ENCODE results near the gene STIM2.

Gene STIM2

DNA sequence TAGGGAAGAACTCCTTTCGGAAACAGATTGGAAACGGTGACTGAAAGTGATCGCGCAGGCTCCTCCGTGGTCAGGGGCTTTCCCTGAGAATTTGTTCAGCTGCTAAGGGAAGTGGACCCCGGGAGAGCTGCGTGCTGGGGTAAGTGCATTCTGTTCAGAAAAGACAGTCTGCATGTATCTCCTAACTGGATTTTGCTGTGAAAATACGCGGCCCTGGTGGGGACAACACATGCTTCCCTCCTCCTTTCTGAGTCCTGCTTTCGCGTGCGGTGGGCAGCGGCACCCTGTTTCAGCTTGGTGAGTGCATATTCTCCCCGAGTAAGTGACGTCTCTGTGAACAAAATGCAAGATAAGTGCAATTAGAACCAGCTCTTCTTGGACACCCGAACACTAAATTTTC lies 195.6 kb downstream of the STIM2 start:
- Histone ChIP-seq H2AFZ (ENCODE audit: low read length) (no peak overlapping the region), H3K4me3 (ENCODE audit: low read length in 2 of 2) (no peak overlapping the region), H3K27me3 (ENCODE audit: control insufficient read depth in 3 of 3, insufficient read depth in 3 of 3, low read depth in 1 of 3, low read length in 3 of 3) (no peaks in the 10 kb centered on the region), H3K14ac (ENCODE audit: low read length) (no peak overlapping the region), H3K4ac (ENCODE audit: low read length) (no peak overlapping the region), H3K36me3 (replicated peaks in 1 of 2; ENCODE audit: control insufficient read depth in 2 of 2, insufficient read depth in 2 of 2, low read length in 2 of 2) (no peaks in the 10 kb centered on the region), H3K18ac (ENCODE audit: low read length) (peak overlapping the region; percentile 44), H3K23ac (ENCODE audit: low read depth, low read length, poor library complexity) (no peak overlapping the region), H3K27ac (replicated peaks; ENCODE audit: low read length) (no peak overlapping the region), H3K9me3 (replicated peaks in 1 of 2; ENCODE audit: control insufficient read depth in 2 of 2, insufficient read depth in 1 of 2, low read depth in 1 of 2, low read length in 2 of 2) (no peaks in the 10 kb centered on the region), H4K91ac (ENCODE audit: low read depth, low read length, poor library complexity) (no peak overlapping the region), H2BK15ac (ENCODE audit: low read length) (no peak overlapping the region), H2BK5ac (ENCODE audit: low read length) (no peak overlapping the region), H3K4me1 (ENCODE audit: control insufficient read depth in 2 of 2, insufficient read depth in 1 of 2, low read depth in 1 of 2, low read length in 2 of 2) (no peaks in the 10 kb centered on the region), H3K9ac (ENCODE audit: low read depth, low read length, poor library complexity) (no peak overlapping the region), H2AK5ac (ENCODE audit: low read depth, low read length) (peak overlapping the region; percentile 17), H3K4me2 (ENCODE audit: insufficient read depth, low read length, poor library complexity, severe bottlenecking) (no peak overlapping the region), H2BK120ac (ENCODE audit: low read depth, low read length) (no peak overlapping the region), H3K79me1 (ENCODE audit: low read depth, low read length) (no peaks in the 10 kb centered on the region), H4K8ac (ENCODE audit: low read depth, low read length) (no peak overlapping the region), H2BK12ac (ENCODE audit: low read length) (no peak overlapping the region)
- no CpG with 5 or more reads among the region's 16 CpGs for WGBS, 2 donors (ENCODE audit: extremely low coverage in 2 of 2, insufficient read length in 2 of 2, insufficient replicate concordance in 1 of 2)
- DNase-seq (ENCODE audit: low spot score): no peak

DNA sequence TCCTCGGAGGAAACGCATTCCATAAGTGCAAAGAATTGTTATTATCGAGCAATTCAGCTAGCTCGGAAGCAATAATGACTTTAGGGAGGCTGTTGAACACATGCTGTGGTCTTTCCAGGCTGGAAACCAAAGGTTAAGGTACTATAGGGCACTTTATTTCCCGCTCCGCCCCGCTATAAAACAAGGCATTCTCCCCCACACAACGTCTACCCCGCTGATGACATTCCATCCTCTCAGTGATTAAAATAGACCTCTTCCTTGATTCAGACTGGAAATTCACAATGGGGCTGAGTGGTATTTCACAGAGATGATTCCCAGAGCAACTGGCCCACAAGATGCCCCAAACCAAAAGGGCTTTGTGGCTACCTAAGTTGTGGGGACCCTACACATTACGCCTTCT lies 196.4 kb downstream of the STIM2 start:
- no peaks in the 10 kb centered on the region for H3K79me1 ChIP-seq (ENCODE audit: low read depth, low read length)
- no peak overlapping the region for H2BK15ac ChIP-seq (ENCODE audit: low read length)
- no peak for DNase-seq (ENCODE audit: low spot score)
- no peak overlapping the region for H3K18ac ChIP-seq (ENCODE audit: low read length)
- H3K27me3 ChIP-seq (ENCODE audit: control insufficient read depth in 3 of 3, insufficient read depth in 3 of 3, low read depth in 1 of 3, low read length in 3 of 3): no peaks in the 10 kb centered on the region
- H3K9ac ChIP-seq (ENCODE audit: low read depth, low read length, poor library complexity): no peak overlapping the region
- no peaks in the 10 kb centered on the region for H3K36me3 ChIP-seq (replicated peaks in 1 of 2; ENCODE audit: control insufficient read depth in 2 of 2, insufficient read depth in 2 of 2, low read length in 2 of 2)
- no peak overlapping the region for H2AFZ ChIP-seq (ENCODE audit: low read length)
- no peak overlapping the region for H2BK12ac ChIP-seq (ENCODE audit: low read length)
- no CpG with 5 or more reads among the region's 10 CpGs for WGBS, 2 donors (ENCODE audit: extremely low coverage in 2 of 2, insufficient read length in 2 of 2, insufficient replicate concordance in 1 of 2)
- no peak overlapping the region for H4K91ac ChIP-seq (ENCODE audit: low read depth, low read length, poor library complexity)
- H3K4me1 ChIP-seq (ENCODE audit: control insufficient read depth in 2 of 2, insufficient read depth in 1 of 2, low read depth in 1 of 2, low read length in 2 of 2): no peaks in the 10 kb centered on the region
- no peak overlapping the region for H2AK5ac ChIP-seq (ENCODE audit: low read depth, low read length)
- H2BK120ac ChIP-seq (ENCODE audit: low read depth, low read length): no peak overlapping the region
- no peak overlapping the region for H3K27ac ChIP-seq (replicated peaks; ENCODE audit: low read length)
- no peak overlapping the region for H2BK5ac ChIP-seq (ENCODE audit: low read length)
- no peak overlapping the region for H3K23ac ChIP-seq (ENCODE audit: low read depth, low read length, poor library complexity)
- H3K4ac ChIP-seq (ENCODE audit: low read length): no peak overlapping the region
- no peak overlapping the region for H3K4me2 ChIP-seq (ENCODE audit: insufficient read depth, low read length, poor library complexity, severe bottlenecking)
- no peak overlapping the region for H4K8ac ChIP-seq (ENCODE audit: low read depth, low read length)
- no peak overlapping the region for H3K4me3 ChIP-seq (ENCODE audit: low read length in 2 of 2)
- H3K14ac ChIP-seq (ENCODE audit: low read length): no peak overlapping the region
- no peaks in the 10 kb centered on the region for H3K9me3 ChIP-seq (replicated peaks in 1 of 2; ENCODE audit: control insufficient read depth in 2 of 2, insufficient read depth in 1 of 2, low read depth in 1 of 2, low read length in 2 of 2)

DNA sequence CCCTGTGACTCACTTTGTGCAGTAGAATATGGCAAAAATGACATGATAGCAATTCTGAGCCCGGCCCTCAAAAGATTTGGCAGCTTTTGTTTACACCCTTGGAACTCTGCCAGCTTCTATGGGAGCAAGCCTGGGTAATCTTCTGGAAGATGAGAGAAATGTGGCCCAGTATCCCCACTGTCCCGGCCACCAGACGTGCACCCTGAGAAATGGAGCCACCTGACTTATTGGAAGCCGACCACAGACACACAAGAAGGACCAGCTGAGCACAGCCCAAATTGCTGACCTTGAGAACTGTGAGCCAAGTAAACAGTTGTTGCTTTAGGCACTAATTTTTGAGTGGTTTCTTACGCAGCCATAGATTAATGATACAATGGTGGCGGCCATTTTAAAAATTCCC lies 197.0 kb downstream of the STIM2 start:
- Histone ChIP-seq H3K4me3 (ENCODE audit: low read length in 2 of 2) (no peak overlapping the region), H3K9me3 (replicated peaks in 1 of 2; ENCODE audit: control insufficient read depth in 2 of 2, insufficient read depth in 1 of 2, low read depth in 1 of 2, low read length in 2 of 2) (no peaks in the 10 kb centered on the region), H3K27me3 (ENCODE audit: control insufficient read depth in 3 of 3, insufficient read depth in 3 of 3, low read depth in 1 of 3, low read length in 3 of 3) (no peaks in the 10 kb centered on the region), H2BK15ac (ENCODE audit: low read length) (no peak overlapping the region), H3K23ac (ENCODE audit: low read depth, low read length, poor library complexity) (no peak overlapping the region), H3K27ac (replicated peaks; ENCODE audit: low read length) (no peak overlapping the region), H2BK120ac (ENCODE audit: low read depth, low read length) (no peak overlapping the region), H2AFZ (ENCODE audit: low read length) (no peak overlapping the region), H4K91ac (ENCODE audit: low read depth, low read length, poor library complexity) (no peak overlapping the region), H3K79me1 (ENCODE audit: low read depth, low read length) (no peaks in the 10 kb centered on the region), H3K36me3 (replicated peaks in 1 of 2; ENCODE audit: control insufficient read depth in 2 of 2, insufficient read depth in 2 of 2, low read length in 2 of 2) (no peaks in the 10 kb centered on the region), H2BK5ac (ENCODE audit: low read length) (no peak overlapping the region), H2BK12ac (ENCODE audit: low read length) (no peak overlapping the region), H3K4me1 (ENCODE audit: control insufficient read depth in 2 of 2, insufficient read depth in 1 of 2, low read depth in 1 of 2, low read length in 2 of 2) (no peaks in the 10 kb centered on the region), H3K9ac (ENCODE audit: low read depth, low read length, poor library complexity) (no peak overlapping the region), H3K4me2 (ENCODE audit: insufficient read depth, low read length, poor library complexity, severe bottlenecking) (no peak overlapping the region), H2AK5ac (ENCODE audit: low read depth, low read length) (no peak overlapping the region), H4K8ac (ENCODE audit: low read depth, low read length) (no peak overlapping the region), H3K4ac (ENCODE audit: low read length) (no peak overlapping the region), H3K18ac (ENCODE audit: low read length) (no peak overlapping the region), H3K14ac (ENCODE audit: low read length) (no peak overlapping the region)
- no peak for DNase-seq (ENCODE audit: low spot score)
- no CpG with 5 or more reads among the region's 6 CpGs for WGBS, 2 donors (ENCODE audit: extremely low coverage in 2 of 2, insufficient read length in 2 of 2, insufficient replicate concordance in 1 of 2)

DNA sequence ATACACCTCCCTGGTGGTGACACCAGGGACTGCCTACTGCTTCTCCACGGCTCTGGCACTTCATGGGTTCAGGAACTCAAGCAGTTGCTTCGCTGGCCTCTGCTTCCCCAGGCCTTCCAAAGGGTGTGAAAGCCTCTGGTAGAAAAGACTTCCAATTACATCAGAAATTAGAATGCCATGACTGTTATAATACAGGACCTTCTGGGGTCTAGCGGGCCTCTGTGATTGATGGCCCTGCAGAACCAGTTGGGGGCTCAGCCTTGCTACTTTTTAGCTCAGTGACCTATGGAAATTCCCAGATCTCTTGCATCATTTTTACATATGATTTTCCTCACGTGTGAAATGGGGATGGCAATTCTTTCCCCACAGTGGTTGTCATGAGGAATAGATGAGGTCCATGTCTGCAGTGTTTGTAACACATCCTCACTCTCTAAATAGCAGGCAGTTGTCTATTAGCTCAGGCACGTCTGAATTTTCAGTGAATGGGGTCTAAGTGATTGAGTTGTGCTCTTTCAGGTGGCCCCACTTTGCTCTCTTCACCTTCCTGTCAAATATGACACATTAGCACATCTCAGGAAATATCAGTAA lies 198.3 kb downstream of the STIM2 start:
- no peak overlapping the region for H2BK15ac ChIP-seq (ENCODE audit: low read length)
- no peak overlapping the region for H2AK5ac ChIP-seq (ENCODE audit: low read depth, low read length)
- no peak overlapping the region for H2BK120ac ChIP-seq (ENCODE audit: low read depth, low read length)
- H3K4me3 ChIP-seq (ENCODE audit: low read length in 2 of 2): no peak overlapping the region
- no peak overlapping the region for H4K91ac ChIP-seq (ENCODE audit: low read depth, low read length, poor library complexity)
- H3K14ac ChIP-seq (ENCODE audit: low read length): no peak overlapping the region
- no peak overlapping the region for H3K23ac ChIP-seq (ENCODE audit: low read depth, low read length, poor library complexity)
- H3K4me1 ChIP-seq (ENCODE audit: control insufficient read depth in 2 of 2, insufficient read depth in 1 of 2, low read depth in 1 of 2, low read length in 2 of 2): no peaks in the 10 kb centered on the region
- H3K18ac ChIP-seq (ENCODE audit: low read length): no peak overlapping the region
- H3K9me3 ChIP-seq (replicated peaks in 1 of 2; ENCODE audit: control insufficient read depth in 2 of 2, insufficient read depth in 1 of 2, low read depth in 1 of 2, low read length in 2 of 2): no peaks in the 10 kb centered on the region
- H3K27me3 ChIP-seq (ENCODE audit: control insufficient read depth in 3 of 3, insufficient read depth in 3 of 3, low read depth in 1 of 3, low read length in 3 of 3): no peaks in the 10 kb centered on the region
- H3K9ac ChIP-seq (ENCODE audit: low read depth, low read length, poor library complexity): no peak overlapping the region
- no peak overlapping the region for H2BK12ac ChIP-seq (ENCODE audit: low read length)
- H2AFZ ChIP-seq (ENCODE audit: low read length): no peak overlapping the region
- H3K4ac ChIP-seq (ENCODE audit: low read length): no peak overlapping the region
- H3K4me2 ChIP-seq (ENCODE audit: insufficient read depth, low read length, poor library complexity, severe bottlenecking): no peak overlapping the region
- no CpG with 5 or more reads among the region's 5 CpGs for WGBS, 2 donors (ENCODE audit: extremely low coverage in 2 of 2, insufficient read length in 2 of 2, insufficient replicate concordance in 1 of 2)
- H3K27ac ChIP-seq (replicated peaks; ENCODE audit: low read length): no peak overlapping the region
- H3K36me3 ChIP-seq (replicated peaks in 1 of 2; ENCODE audit: control insufficient read depth in 2 of 2, insufficient read depth in 2 of 2, low read length in 2 of 2): no peaks in the 10 kb centered on the region
- no peaks in the 10 kb centered on the region for H3K79me1 ChIP-seq (ENCODE audit: low read depth, low read length)
- H4K8ac ChIP-seq (ENCODE audit: low read depth, low read length): no peak overlapping the region
- DNase-seq (ENCODE audit: low spot score): no peak
- H2BK5ac ChIP-seq (ENCODE audit: low read length): no peak overlapping the region
